Subcutaneous adipose tissue (tissue), 4 donors: ENCODE results near the gene IL4I1. TPM values are rescaled to one million over a fixed set of nuclear protein-coding genes. Genes with fewer than 3 reads are reported as not detected.

Experiments
- CTCF ChIP-seq: fragments of 450-650 bp; IDR thresholded peaks from one replicate; pipeline ENCODE4 v1.5.1; 2016; ENCODE audit warnings: low read depth, mild to moderate bottlenecking, control low read depth, antibody characterized with exemption, moderate library complexity
- total RNA-seq, 4 donors: library from RNA; depleted of rRNA; stranded (reverse); fragments of >200 nt; gene quantifications; one replicate each; pipeline ENCODE4 v1.1.0, GENCODE V29; 2016

Gene IL4I1
- total RNA-seq, 4 donors from 2014 or later = 0.22 to 9.3 TPM; not detected in 2

- no peak for TF ChIP-seq CTCF
Observed at GRCh38 chr19:49862391-49863253, 34.1 kb downstream of the IL4I1 start.

- no peak for TF ChIP-seq CTCF
Observed at GRCh38 chr19:49861541-49862378, 34.9 kb downstream of the IL4I1 start.

GRCh38 chr19:49861107-49861506, 35.6 kb downstream of the IL4I1 start:
- no peak for TF ChIP-seq CTCF

GRCh38 chr19:49860336-49861102, 36.2 kb downstream of the IL4I1 start:
- TF ChIP-seq CTCF = no peak

GRCh38 chr19:49859682-49860335, 36.9 kb downstream of the IL4I1 start:
- no peak for TF ChIP-seq CTCF

GRCh38 chr19:49858088-49858985, 38.4 kb downstream of the IL4I1 start:
- no peak for TF ChIP-seq CTCF
